HG02623 (cell line): ENCODE measurements around the gene PPIG.
A peak's percentile ranks its signal among the peaks of the same experiment; 100 is the strongest.
"Not testable (repeated sequence)": the region's sequence is repeated elsewhere in the genome, so short reads cannot be mapped to it uniquely, and the experiment has no call there.

Source experiments
- ATAC-seq: cut with Tn5 transposase; IDR thresholded peaks from one replicate; pipeline ENCODE4 v1.9.1; 2021; ENCODE audit warnings: moderate library complexity; ENCODE audit not compliant: unreplicated experiment

Gene PPIG

DNA sequence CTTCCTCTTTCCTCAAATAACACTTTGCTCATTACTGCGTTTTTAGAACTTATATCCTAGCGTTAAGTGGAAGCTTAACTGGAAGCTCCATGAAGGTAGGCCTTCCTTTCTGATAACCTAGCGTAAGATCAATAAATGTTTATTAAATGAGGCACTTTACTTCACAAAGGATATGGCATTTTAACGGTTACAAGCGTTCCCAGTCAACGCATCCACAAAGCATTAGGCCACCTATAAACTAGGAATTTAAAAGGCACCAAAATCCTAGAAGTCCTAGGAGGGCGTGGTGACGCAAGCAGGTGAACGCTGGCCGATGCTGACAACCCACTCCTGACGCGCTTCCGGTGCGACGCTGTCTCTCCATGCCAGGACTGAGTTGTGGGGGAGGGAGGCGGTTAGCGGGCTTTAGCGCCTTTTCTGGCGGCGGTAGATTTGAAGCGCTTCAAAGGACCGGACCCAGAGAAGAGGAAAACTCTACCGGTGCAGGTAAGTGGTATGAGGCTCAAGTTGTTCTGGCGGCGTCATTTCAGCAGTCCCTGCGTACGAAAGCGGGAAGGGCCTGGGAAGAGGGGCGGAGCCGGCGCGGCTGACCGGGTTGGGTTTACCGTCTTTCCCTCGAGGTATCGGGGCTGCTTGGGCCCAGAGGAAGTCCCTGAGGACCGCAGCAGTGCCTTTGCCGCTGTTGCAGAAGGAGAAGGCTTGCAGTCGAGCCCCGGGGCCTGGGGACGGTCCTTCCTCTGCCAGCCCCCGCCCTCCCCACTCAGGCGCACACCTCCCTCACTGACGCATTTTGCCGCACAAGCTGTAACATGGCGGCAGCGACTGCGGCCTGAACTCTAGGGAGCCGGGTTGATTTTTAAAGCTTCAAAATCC is at the start of gene PPIG:
PPIG (plus strand) TSS at position 347 of the 873 bp plus-strand sequence. CDS start 19,691 bp downstream, outside the sequence.
- ATAC-seq, result peak; percentile 82

GRCh38 chr2:169539460-169539859 is 44.7 kb upstream of the PPIG start:
- not testable (repeated sequence) for ATAC-seq

DNA sequence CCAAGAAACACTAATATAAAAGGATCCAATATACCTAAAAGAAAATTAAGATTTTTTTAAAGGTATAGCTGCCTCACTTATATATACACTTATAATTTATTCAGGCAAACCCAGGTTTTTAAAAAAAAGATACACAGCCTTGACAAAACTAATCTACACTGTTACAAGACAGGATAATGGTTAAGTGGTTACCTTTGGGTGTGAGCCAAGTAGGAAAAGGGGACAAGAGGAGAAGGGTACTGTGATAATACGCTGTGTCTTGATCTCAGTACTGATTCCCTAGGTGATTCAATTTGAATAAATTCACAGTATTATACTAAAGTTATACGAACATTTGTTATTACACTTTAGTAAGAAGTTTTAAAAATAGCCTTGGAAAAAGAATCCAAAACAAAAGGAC is 44.0 kb upstream of the PPIG start:
- no peak for ATAC-seq

DNA sequence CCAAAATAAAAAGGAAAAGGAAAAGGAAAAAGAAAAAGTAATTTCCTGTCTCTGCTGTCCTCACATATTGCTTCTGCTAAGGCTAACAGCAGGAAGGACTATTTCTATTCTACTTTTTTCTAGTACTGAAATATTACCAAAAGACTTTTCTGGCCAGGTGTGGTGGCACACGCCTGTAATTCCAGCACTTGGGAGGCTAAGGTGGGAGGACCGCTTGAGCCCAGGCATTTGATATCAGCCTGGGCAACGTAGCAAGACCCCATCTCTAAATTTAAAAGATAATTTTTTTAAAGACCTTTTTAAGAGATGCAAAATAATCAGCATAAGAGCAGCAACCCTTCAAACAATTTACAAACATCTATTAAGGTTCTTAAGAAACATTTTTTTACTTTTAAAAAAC is 41.7 kb upstream of the PPIG start:
- no peak for ATAC-seq

GRCh38 chr2:169546756-169547155 is 37.4 kb upstream of the PPIG start:
- ATAC-seq, result no peak

GRCh38 chr2:169561364-169561763 is 22.8 kb upstream of the PPIG start:
- no peak for ATAC-seq

DNA sequence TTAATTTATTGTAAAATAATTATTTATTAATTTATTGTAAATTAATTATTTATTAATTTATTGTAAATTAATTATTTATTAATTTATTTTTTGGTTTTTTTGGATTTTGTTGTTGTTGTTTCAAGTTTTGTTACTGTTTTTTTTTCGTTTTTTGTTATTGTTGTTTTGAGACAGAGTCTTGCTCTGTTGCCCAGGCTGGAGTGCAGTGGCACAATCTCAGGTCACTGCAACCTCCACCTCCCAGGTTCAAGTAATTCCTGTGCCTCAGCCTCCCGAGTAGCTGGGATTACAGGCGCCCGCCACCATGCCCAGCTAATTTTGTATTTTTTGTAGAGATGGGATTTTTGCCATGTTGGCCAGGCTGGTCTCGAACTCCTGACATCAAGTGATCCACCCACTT is 22.1 kb upstream of the PPIG start:
- ATAC-seq, result not testable (repeated sequence)

DNA sequence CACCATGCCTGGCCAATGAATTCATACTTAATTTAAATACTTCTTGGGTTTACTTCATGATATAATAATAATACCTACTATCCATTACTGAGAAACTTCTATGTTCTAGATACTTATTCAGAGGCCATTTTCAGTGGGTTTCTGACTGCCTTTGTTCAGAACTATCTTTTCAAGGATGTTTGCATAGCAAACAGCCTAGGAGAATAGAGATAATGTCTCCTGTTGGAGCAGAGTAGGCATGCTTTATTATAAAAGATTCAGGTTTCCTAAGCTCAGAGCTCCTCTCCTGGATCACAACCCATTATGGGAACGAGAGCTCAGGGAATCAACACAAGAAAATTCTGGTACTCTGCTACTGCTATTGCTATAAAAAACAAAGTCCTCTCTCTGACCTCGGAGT is 21.6 kb upstream of the PPIG start:
- no peak for ATAC-seq

GRCh38 chr2:169565686-169566085 is 18.5 kb upstream of the PPIG start:
- no peak for ATAC-seq

GRCh38 chr2:169569948-169570347 is 14.2 kb upstream of the PPIG start:
- ATAC-seq, result no peak

DNA sequence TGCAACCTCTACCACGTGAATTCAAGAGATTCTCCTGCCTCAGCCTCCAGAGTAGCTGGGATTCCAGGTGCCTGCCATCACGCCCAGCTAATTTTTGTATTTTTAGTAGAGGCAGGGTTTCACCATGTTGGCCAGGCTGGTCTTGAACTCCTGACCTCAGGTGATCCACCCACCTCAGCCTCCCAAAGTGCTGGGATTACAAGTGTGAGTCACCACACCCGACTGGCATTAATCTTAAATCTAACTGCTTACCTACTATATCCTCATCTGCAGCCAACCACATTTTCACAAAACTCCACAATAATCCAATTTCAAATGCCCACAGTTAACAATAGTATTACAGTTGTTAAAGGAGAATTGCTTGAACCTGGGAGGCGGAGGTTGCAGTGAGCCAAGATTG is 13.4 kb upstream of the PPIG start:
- ATAC-seq, result not testable (repeated sequence)

GRCh38 chr2:169571571-169571970 is 12.6 kb upstream of the PPIG start:
- no peak for ATAC-seq

DNA sequence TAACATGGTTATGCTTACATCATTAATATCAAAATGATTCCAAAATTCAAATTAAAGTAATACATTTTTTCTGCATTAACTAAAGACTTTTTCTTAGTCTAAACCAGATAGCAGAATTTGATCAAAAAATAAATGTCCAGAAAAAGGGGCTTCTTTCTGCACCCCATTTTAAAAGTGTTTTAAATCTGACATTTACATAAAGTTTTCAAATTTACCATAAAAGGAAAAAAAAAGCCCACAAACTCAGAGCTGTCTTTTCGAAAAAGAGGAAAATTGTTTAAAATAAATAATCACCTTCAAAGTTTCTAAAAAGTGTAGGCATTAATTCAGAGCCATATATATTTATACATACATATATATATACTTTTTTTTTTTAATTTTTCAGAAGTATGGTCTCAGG is 12.0 kb upstream of the PPIG start:
- no peak for ATAC-seq

GRCh38 chr2:169572821-169573159 is 11.4 kb upstream of the PPIG start:
- ATAC-seq, result no peak

GRCh38 chr2:169573160-169573973 is 10.8 kb upstream of the PPIG start, which contains the start of gene FASTKD1:
Gene FASTKD1, minus strand, starts transcription at chr2:169573865. Its CDS starts 1,836 bp downstream, at chr2:169572029.
- peak; percentile 98 for ATAC-seq

- ATAC-seq, result no peak
Measured at GRCh38 chr2:169573974-169574299, 10.2 kb upstream of the PPIG start.

GRCh38 chr2:169574539-169574938 is 9.6 kb upstream of the PPIG start:
- not testable (repeated sequence) for ATAC-seq

- ATAC-seq, result not testable (repeated sequence)
Measured at GRCh38 chr2:169575264-169575663, 8.9 kb upstream of the PPIG start.

- no peak for ATAC-seq
Measured at GRCh38 chr2:169579044-169579443, 5.1 kb upstream of the PPIG start.

DNA sequence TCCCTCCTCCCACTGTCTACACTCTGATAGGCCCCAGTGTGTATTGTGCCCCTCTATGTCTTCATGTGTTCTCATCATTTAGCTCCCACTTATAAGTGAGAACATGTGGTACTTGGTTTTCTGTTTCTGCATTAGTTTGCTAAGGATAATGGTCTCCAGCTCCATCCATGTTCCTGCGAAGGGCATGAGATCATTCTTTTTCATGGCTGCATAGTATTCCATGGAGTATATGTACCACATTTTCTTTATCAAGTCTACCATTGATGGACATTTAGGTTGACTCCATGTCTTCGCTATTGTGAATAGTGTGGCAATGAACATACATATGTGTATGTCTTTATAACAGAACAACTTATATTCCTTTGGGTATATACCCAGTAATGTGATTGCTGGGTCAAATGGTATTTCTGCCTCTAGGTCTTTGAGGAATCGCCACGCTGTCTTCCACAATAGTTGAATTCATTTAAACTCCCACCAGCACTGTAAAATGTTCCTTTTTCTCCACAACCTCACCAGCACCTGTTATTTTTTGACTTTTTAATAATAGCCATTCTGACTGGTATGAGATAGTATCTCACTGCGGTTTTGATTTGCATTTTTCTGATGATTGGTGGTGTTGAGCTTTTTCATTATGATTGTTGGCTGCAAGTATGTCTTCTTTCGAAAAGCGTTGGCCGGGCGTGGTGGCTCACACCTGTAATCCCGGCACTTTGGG is 1.4 kb upstream of the PPIG start:
- not testable (repeated sequence) for ATAC-seq

- no peak for ATAC-seq
Measured at GRCh38 chr2:169583518-169583917, 633 bp upstream of the PPIG start.
